Ishikawa (cell line): ENCODE measurements around the gene SLC26A2.

ENCODE experiments used
- CEBPB ChIP-seq: IDR thresholded peaks from 2 replicates; pipeline ENCODE4 v1.6.1; 2012
- CREB1 ChIP-seq: IDR thresholded peaks from 2 replicates; pipeline ENCODE4 v1.6.1; 2012; ENCODE audit warnings: low read depth
- EP300 ChIP-seq: IDR thresholded peaks from 2 replicates; pipeline ENCODE4 v1.6.1; 2012; ENCODE audit warnings: borderline replicate concordance
- FOXM1 ChIP-seq: IDR thresholded peaks from 2 replicates; pipeline ENCODE4 v1.6.1; 2012; ENCODE audit warnings: low read depth, borderline replicate concordance
- MAX ChIP-seq: IDR thresholded peaks from 2 replicates; pipeline ENCODE4 v1.6.1; 2012
- NFIC ChIP-seq: IDR thresholded peaks from 2 replicates; pipeline ENCODE4 v1.6.1; 2012
- RAD21 ChIP-seq: IDR thresholded peaks from 2 replicates; pipeline ENCODE4 v1.6.1; 2012; ENCODE audit warnings: low read depth
- REST ChIP-seq: IDR thresholded peaks from 2 replicates; pipeline ENCODE4 v1.6.1; 2012; ENCODE audit warnings: low read depth, mild to moderate bottlenecking
- TAF1 ChIP-seq: IDR thresholded peaks from 2 replicates; pipeline ENCODE4 v1.6.1; 2012; ENCODE audit warnings: low read depth, mild to moderate bottlenecking
- TCF12 ChIP-seq: IDR thresholded peaks from 2 replicates; pipeline ENCODE4 v1.6.1; 2012; ENCODE audit warnings: low read depth
- TEAD4 ChIP-seq: IDR thresholded peaks from 2 replicates; pipeline ENCODE4 v1.6.1; 2012
- USF1 ChIP-seq: IDR thresholded peaks from 2 replicates; pipeline ENCODE4 v1.6.1; 2012
- YY1 ChIP-seq: IDR thresholded peaks from 2 replicates; pipeline ENCODE4 v1.6.1; 2012; ENCODE audit warnings: low read depth
- ZBTB7A ChIP-seq: IDR thresholded peaks from 2 replicates; pipeline ENCODE4 v1.6.1; 2012; ENCODE audit warnings: low read depth

Gene SLC26A2

GRCh38 chr5:150007050-150007449 is 46.5 kb downstream of the SLC26A2 start:
- TF ChIP-seq USF1: no peak
- TF ChIP-seq RAD21: no peak
- no peak for TF ChIP-seq NFIC
- TF ChIP-seq MAX: no peak
- no peak for TF ChIP-seq CREB1

GRCh38 chr5:150009671-150010387 is 49.3 kb downstream of the SLC26A2 start:
- TF ChIP-seq RAD21 (no peak), NFIC (no peak), ZBTB7A (no peak), REST (no peak), CREB1 (no peak), TCF12 (no peak), FOXM1 (no peak), CEBPB (no peak), YY1 (no peak), EP300 (no peak), TAF1 (no peak), MAX (no peak)

DNA sequence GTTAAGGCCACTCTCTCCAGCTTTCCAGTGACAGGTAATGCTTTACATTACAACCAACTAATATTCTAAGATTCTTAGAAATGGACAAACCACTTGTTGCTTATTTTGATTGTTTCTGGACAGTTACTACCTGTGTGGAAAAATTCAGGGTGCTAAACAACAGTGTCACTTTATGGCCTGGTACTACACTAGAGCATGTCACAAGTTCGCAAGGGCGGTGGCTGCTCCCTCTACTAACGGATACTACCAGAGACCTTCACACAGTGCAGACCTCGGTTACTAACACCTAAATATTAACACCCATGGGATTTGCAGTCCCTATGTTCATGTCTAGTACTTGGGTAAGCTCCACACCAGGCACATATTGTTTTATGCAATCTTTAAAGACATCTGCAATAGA is 53.4 kb downstream of the SLC26A2 start:
- no peak for TF ChIP-seq REST
- no peak for TF ChIP-seq USF1
- no peak for TF ChIP-seq ZBTB7A
- TF ChIP-seq TEAD4: no peak
- no peak for TF ChIP-seq CEBPB
- TF ChIP-seq YY1: no peak
- TF ChIP-seq MAX: no peak
- no peak for TF ChIP-seq EP300
- no peak for TF ChIP-seq TAF1
- TF ChIP-seq TCF12: no peak
- no peak for TF ChIP-seq NFIC

GRCh38 chr5:150014456-150014855 is 53.9 kb downstream of the SLC26A2 start:
- no peak for TF ChIP-seq ZBTB7A
- no peak for TF ChIP-seq CEBPB
- TF ChIP-seq EP300: no peak
- no peak for TF ChIP-seq NFIC
- TF ChIP-seq YY1: no peak

DNA sequence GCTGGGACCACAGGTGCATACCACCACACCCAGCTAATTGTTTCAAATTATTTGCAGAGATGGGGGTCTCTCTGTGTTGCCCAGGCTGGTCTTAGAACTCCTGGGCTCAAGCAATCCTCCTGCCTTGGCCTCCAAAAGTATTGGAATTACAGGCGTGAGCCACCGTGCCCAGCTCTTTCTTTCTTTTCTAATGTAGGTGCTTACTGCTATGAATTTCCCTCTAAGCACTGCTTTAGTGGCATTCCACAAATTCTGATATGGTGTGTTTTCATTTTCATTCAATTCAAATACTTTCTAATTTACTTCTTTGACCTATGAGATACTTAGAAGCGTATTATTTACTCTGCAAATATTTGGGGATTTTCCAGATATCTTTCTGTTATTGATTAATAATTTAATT is 54.9 kb downstream of the SLC26A2 start:
- TF ChIP-seq RAD21 (no peak), USF1 (no peak), TEAD4 (no peak), REST (no peak)
